MM.1S (cell line): Measurements from ENCODE around the gene CCDC93.
"Not testable (repeated sequence)": the region's sequence is repeated elsewhere in the genome, so short reads cannot be mapped to it uniquely, and the experiment has no call there.

Experiments
- DNase-seq: peaks from one replicate; pipeline ENCODE4 v3.0.0-alpha.2; 2015
- H2AFZ ChIP-seq: fragments of 300-600 bp; sonication (generic); 2 replicates; pipeline ENCODE4 v1.6.0; 2016; ENCODE audit warnings: antibody characterized with exemption, low read length
- H3F3A ChIP-seq: fragments of 300-600 bp; sonication (generic); 2 replicates; pipeline ENCODE4 v1.6.1; 2016; ENCODE audit warnings: mild to moderate bottlenecking, antibody characterized with exemption, low read length, moderate library complexity, mixed read lengths; ENCODE audit not compliant: insufficient read depth
- H3K27ac ChIP-seq: fragments of 300-600 bp; sonication (generic); 2 replicates; pipeline ENCODE4 v1.5.1; 2016; ENCODE audit warnings: mild to moderate bottlenecking, low read length
- H3K27me3 ChIP-seq: fragments of 300-600 bp; sonication (generic); replicated peaks from 2 replicates; pipeline ENCODE4 v1.6.0; 2016; ENCODE audit warnings: low read length; ENCODE audit not compliant: insufficient read depth
- H3K36me3 ChIP-seq: fragments of 300-600 bp; sonication (generic); replicated peaks from 2 replicates; pipeline ENCODE4 v1.6.1; 2016; ENCODE audit warnings: mild to moderate bottlenecking, low read length, mixed read lengths; ENCODE audit not compliant: insufficient read depth
- H3K4me1 ChIP-seq: fragments of 300-600 bp; sonication (generic); 2 replicates; pipeline ENCODE4 v1.6.1; 2016; ENCODE audit warnings: low read length, mixed read lengths
- H3K4me2 ChIP-seq: fragments of 300-600 bp; sonication (generic); 2 replicates; pipeline ENCODE4 v1.6.0; 2016; ENCODE audit warnings: low read depth, low read length
- H3K4me3 ChIP-seq: fragments of 300-600 bp; sonication (generic); 2 replicates; pipeline ENCODE4 v1.5.1; 2016; ENCODE audit warnings: low read length, mixed read lengths
- H3K79me2 ChIP-seq: fragments of 300-600 bp; sonication (generic); 2 replicates; pipeline ENCODE4 v1.6.1; 2016; ENCODE audit warnings: mixed run types, low read length, mixed read lengths
- H3K9ac ChIP-seq: fragments of 300-600 bp; sonication (generic); 2 replicates; pipeline ENCODE4 v1.6.1; 2016; ENCODE audit warnings: low read length, mixed read lengths
- H3K9me2 ChIP-seq: fragments of 300-600 bp; sonication (generic); replicated peaks from 2 replicates; pipeline ENCODE4 v1.6.1; 2016; ENCODE audit warnings: mild to moderate bottlenecking, low read length, mixed read lengths; ENCODE audit not compliant: insufficient read depth
- H3K9me3 ChIP-seq: fragments of 300-600 bp; sonication (generic); replicated peaks from 2 replicates; pipeline ENCODE4 v1.6.1; 2016; ENCODE audit warnings: mild to moderate bottlenecking, low read length, mixed read lengths; ENCODE audit not compliant: insufficient read depth
- H4K20me1 ChIP-seq: fragments of 300-600 bp; sonication (generic); 2 replicates; pipeline ENCODE4 v1.6.1; 2016; ENCODE audit warnings: mild to moderate bottlenecking, low read length, moderate library complexity, mixed read lengths; ENCODE audit not compliant: insufficient read depth
- CTCF ChIP-seq: fragments of 300-600 bp; sonication (generic); IDR thresholded peaks from 2 replicates; pipeline ENCODE4 v1.5.1; 2016; ENCODE audit warnings: antibody characterized with exemption, low read length, mixed read lengths
- EZH2 ChIP-seq: fragments of 300-600 bp; sonication (generic); optimal IDR thresholded peaks from 2 replicates; pipeline ENCODE3; 2017; ENCODE audit warnings: low read depth, mild to moderate bottlenecking, antibody characterized with exemption, low read length, mixed read lengths
- EZH2phosphoT487 ChIP-seq: fragments of 300-600 bp; sonication (generic); IDR thresholded peaks from 2 replicates; pipeline ENCODE4 v1.6.1; 2018; ENCODE audit warnings: antibody characterized with exemption, low read length

CCDC93 gene

GRCh38 chr2:117930775-117931174 is 83.1 kb downstream of the CCDC93 start:
- Histone ChIP-seq H3K4me1 (no peaks in the 10 kb centered on the region), H3K4me3 (no peak overlapping the region), H3K27ac (no peak overlapping the region), H3K79me2 (no peaks in the 10 kb centered on the region; the same call in 1 of the 2 replicates), H3K27me3 (no peaks in the 10 kb centered on the region), H3K9me3 (no peaks in the 10 kb centered on the region), H2AFZ (no peak overlapping the region), H3F3A (no peaks in the 10 kb centered on the region), H3K36me3 (peaks cover 37% of the 10 kb centered on the region), H3K4me2 (no peak overlapping the region), H3K9ac (no peak overlapping the region), H4K20me1 (no peaks in the 10 kb centered on the region), H3K9me2 (no peaks in the 10 kb centered on the region)
- no peak for DNase-seq
- TF ChIP-seq EZH2phosphoT487 = no peak
- TF ChIP-seq EZH2 = no peak
- TF ChIP-seq CTCF = no peak

GRCh38 chr2:117923471-117923870 is 90.4 kb downstream of the CCDC93 start:
- not testable (repeated sequence) for H3K79me2 ChIP-seq, H3K4me2 ChIP-seq, H3K27ac ChIP-seq, H3K27me3 ChIP-seq, H3K4me3 ChIP-seq, DNase-seq, H3K9ac ChIP-seq, H4K20me1 ChIP-seq, H3K9me2 ChIP-seq, H3K9me3 ChIP-seq, H2AFZ ChIP-seq
- Histone ChIP-seq H3F3A (peaks cover 20% of the 10 kb centered on the region), H3K4me1 (peaks cover 20% of the 10 kb centered on the region), H3K36me3 (peaks cover 22% of the 10 kb centered on the region)

GRCh38 chr2:117921520-117921919 is 92.3 kb downstream of the CCDC93 start:
- no peak for DNase-seq
- Histone ChIP-seq H3K36me3 (peaks cover 38% of the 10 kb centered on the region), H3K4me2 (no peak overlapping the region), H3K9ac (no peak overlapping the region), H2AFZ (no peak overlapping the region), H3K9me2 (no peaks in the 10 kb centered on the region), H3K27me3 (no peaks in the 10 kb centered on the region), H3K27ac (no peak overlapping the region), H3K9me3 (no peaks in the 10 kb centered on the region), H3K4me1 (peaks cover 29% of the 10 kb centered on the region), H4K20me1 (no peaks in the 10 kb centered on the region), H3K4me3 (no peak overlapping the region), H3F3A (peaks cover 27% of the 10 kb centered on the region), H3K79me2 (no peaks in the 10 kb centered on the region; the same call in 1 of the 2 replicates)
- TF ChIP-seq EZH2phosphoT487 (no peak), EZH2 (no peak), CTCF (no peak)

- Histone ChIP-seq H3K4me2 (peak overlapping the region; percentile 36; the same call in 1 of the 2 replicates), H3K27me3 (no peaks in the 10 kb centered on the region), H3K9me3 (no peaks in the 10 kb centered on the region), H4K20me1 (no peaks in the 10 kb centered on the region), H3K4me3 (no peak overlapping the region), H3K36me3 (peaks cover 41% of the 10 kb centered on the region), H3K4me1 (peaks cover 29% of the 10 kb centered on the region), H3K79me2 (no peaks in the 10 kb centered on the region; the same call in 1 of the 2 replicates), H2AFZ (no peak overlapping the region), H3K27ac (peak overlapping the region; percentile 87), H3K9me2 (no peaks in the 10 kb centered on the region), H3F3A (peaks cover 27% of the 10 kb centered on the region), H3K9ac (peak overlapping the region; percentile 17)
- DNase-seq = peak; percentile 99
- no peak for TF ChIP-seq EZH2phosphoT487
Measured at GRCh38 chr2:117918608-117919007, 95.3 kb downstream of the CCDC93 start.
